Measurements from ENCODE around the gene WBP11.
"Not testable (repeated sequence)": the region's sequence is repeated elsewhere in the genome, so short reads cannot be mapped to it uniquely, and the experiment has no call there.

DNA sequence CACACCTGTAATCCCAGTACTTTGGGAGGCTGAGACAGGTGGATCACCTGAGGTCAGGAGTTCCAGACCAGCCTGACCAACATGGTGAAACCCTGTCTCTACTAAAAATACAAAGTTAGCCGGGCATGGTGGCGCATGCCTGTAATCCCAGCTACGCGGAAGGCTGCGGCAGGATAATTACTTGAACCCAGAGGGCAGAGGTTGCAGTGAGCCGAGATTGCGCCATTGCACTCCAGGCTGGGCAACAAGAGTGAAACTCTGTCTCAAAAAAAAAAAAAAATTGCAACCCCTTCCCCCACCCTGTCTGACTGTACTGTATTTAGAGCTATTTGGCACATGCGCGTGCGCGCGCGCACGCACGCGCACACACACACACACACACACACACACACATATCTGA is 66.8 kb downstream of the WBP11 start:
- TF ChIP-seq, protein P1, sequence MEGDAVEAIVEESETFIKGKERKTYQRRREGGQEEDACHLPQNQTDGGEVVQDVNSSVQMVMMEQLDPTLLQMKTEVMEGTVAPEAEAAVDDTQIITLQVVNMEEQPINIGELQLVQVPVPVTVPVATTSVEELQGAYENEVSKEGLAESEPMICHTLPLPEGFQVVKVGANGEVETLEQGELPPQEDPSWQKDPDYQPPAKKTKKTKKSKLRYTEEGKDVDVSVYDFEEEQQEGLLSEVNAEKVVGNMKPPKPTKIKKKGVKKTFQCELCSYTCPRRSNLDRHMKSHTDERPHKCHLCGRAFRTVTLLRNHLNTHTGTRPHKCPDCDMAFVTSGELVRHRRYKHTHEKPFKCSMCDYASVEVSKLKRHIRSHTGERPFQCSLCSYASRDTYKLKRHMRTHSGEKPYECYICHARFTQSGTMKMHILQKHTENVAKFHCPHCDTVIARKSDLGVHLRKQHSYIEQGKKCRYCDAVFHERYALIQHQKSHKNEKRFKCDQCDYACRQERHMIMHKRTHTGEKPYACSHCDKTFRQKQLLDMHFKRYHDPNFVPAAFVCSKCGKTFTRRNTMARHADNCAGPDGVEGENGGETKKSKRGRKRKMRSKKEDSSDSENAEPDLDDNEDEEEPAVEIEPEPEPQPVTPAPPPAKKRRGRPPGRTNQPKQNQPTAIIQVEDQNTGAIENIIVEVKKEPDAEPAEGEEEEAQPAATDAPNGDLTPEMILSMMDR (conservative IDR thresholded peaks at IDR 0.05 in 1 of 2, IDR thresholded peaks at IDR 0.05 in 1 of 2; ENCODE audit: extremely low read depth in 1 of 2, insufficient read depth in 1 of 2, low read depth in 1 of 2, low read length in 2 of 2) = not testable (repeated sequence)
- not testable (repeated sequence) for TF ChIP-seq EZH2 (IDR thresholded peaks at IDR 0.05; ENCODE audit: borderline replicate concordance, low read length)
